Activated naive CD8-positive, alpha-beta T cell (primary cell): Measurements from ENCODE around the gene RAB10.
"Not testable (repeated sequence)": the region's sequence is repeated elsewhere in the genome, so short reads cannot be mapped to it uniquely, and the experiment has no call there.

Source experiments
- H3K27ac Mint-ChIP-seq: one replicate; pipeline ENCODE4 v1.8.0; 2021; ENCODE audit warnings: mixed read lengths
- H3K27me3 Mint-ChIP-seq: one replicate; pipeline ENCODE4 v1.8.0; 2021; ENCODE audit warnings: mixed read lengths
- H3K36me3 Mint-ChIP-seq: one replicate; pipeline ENCODE4 v1.8.0; 2021; ENCODE audit warnings: mixed read lengths
- H3K4me1 Mint-ChIP-seq: one replicate; pipeline ENCODE4 v1.8.0; 2021; ENCODE audit warnings: low read depth, mixed read lengths
- H3K4me3 Mint-ChIP-seq: one replicate; pipeline ENCODE4 v1.8.0; 2021; ENCODE audit warnings: mild to moderate bottlenecking, mixed read lengths
- H3K9me3 Mint-ChIP-seq: one replicate; pipeline ENCODE4 v1.8.0; 2021; ENCODE audit warnings: low read depth, mixed read lengths

Gene RAB10

DNA sequence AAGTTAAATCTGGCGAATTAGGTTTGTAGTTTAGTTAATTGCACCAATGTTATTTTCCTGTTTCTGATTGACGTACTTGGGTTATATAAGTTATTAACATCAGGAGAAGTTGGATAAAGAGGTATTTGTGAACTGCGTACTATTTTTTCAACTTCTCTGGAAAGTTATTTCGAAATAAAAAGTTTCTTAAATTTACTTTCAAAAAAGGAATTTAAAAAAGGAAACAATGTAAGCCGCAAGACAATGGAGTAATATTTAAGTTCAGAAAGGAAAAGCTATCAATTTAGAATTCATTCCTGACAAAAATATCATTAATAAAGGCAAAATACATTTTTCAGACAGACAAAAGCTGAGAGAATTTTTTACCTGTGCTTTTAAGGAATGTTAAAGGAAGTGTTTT lies 47.7 kb downstream of the RAB10 start:
- Mint-ChIP-seq H3K4me3 (no peak overlapping the region), H3K4me1 (peaks cover 33% of the 10 kb centered on the region), H3K36me3 (peaks cover 35% of the 10 kb centered on the region), H3K27me3 (no peaks in the 10 kb centered on the region), H3K27ac (no peak overlapping the region), H3K9me3 (peaks cover 9% of the 10 kb centered on the region)

GRCh38 chr2:26086155-26086637 lies 52.3 kb downstream of the RAB10 start:
- Mint-ChIP-seq H3K36me3 (peaks cover 16% of the 10 kb centered on the region), H3K9me3 (peaks cover 6% of the 10 kb centered on the region), H3K4me1 (peaks cover 41% of the 10 kb centered on the region), H3K27me3 (no peaks in the 10 kb centered on the region), H3K4me3 (no peak overlapping the region), H3K27ac (peak overlapping the region; percentile 81)

DNA sequence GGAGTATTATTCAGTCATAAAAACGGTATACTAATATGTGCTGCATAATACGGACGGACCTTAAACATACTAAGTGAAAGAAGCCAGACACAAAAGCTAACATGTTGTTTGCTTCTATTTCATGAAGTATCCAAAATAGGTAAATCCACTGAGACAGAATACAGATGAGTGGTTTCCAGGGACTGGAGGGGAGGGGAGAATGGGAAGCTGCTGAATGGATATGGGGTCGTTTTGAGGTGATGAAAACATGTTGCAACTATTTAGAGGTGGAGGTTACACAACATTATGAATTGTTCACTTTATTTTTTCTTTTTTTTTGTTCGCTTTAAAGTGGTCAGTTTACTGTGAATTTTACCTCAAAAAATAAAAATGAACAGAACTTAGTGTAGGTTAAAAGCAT lies 52.9 kb downstream of the RAB10 start:
- Mint-ChIP-seq H3K4me3 (peak overlapping the region; percentile 36), H3K9me3 (peaks cover 5% of the 10 kb centered on the region), H3K27ac (peak overlapping the region; percentile 81), H3K36me3 (peaks cover 14% of the 10 kb centered on the region), H3K27me3 (no peaks in the 10 kb centered on the region), H3K4me1 (peaks cover 45% of the 10 kb centered on the region)

- Mint-ChIP-seq H3K27ac (no peak overlapping the region), H3K4me3 (no peak overlapping the region), H3K27me3 (no peaks in the 10 kb centered on the region), H3K4me1 (peaks cover 57% of the 10 kb centered on the region), H3K36me3 (peaks cover 8% of the 10 kb centered on the region), H3K9me3 (peaks cover 5% of the 10 kb centered on the region)
These were observed 54.3 kb downstream of the RAB10 start for GRCh38 chr2:26088038-26088643.

GRCh38 chr2:26088931-26089330 lies 55.0 kb downstream of the RAB10 start:
- not testable (repeated sequence) for H3K27me3 Mint-ChIP-seq, H3K27ac Mint-ChIP-seq, H3K4me3 Mint-ChIP-seq

GRCh38 chr2:26089337-26089736 lies 55.5 kb downstream of the RAB10 start:
- H3K4me3 Mint-ChIP-seq, result no peak overlapping the region
- H3K27me3 Mint-ChIP-seq, result no peaks in the 10 kb centered on the region
- no peak overlapping the region for H3K27ac Mint-ChIP-seq
- H3K9me3 Mint-ChIP-seq, result no peaks in the 10 kb centered on the region
- peaks cover 56% of the 10 kb centered on the region for H3K4me1 Mint-ChIP-seq
- peaks cover 3% of the 10 kb centered on the region for H3K36me3 Mint-ChIP-seq

More at GRCh38 chr2:26088931-26089330, 55.0 kb downstream of the RAB10 start:
- H3K9me3 Mint-ChIP-seq, H3K36me3 Mint-ChIP-seq: not testable (repeated sequence)
- peaks cover 58% of the 10 kb centered on the region for H3K4me1 Mint-ChIP-seq

GRCh38 chr2:26095758-26096157 lies 61.9 kb downstream of the RAB10 start:
- Mint-ChIP-seq H3K27me3 (no peaks in the 10 kb centered on the region), H3K36me3 (peaks cover 5% of the 10 kb centered on the region), H3K27ac (no peak overlapping the region), H3K4me1 (peaks cover 43% of the 10 kb centered on the region), H3K9me3 (no peaks in the 10 kb centered on the region), H3K4me3 (no peak overlapping the region)

GRCh38 chr2:26099933-26100332 lies 66.0 kb downstream of the RAB10 start:
- Mint-ChIP-seq H3K36me3 (peaks cover 26% of the 10 kb centered on the region), H3K4me1 (peaks cover 22% of the 10 kb centered on the region), H3K27ac (no peak overlapping the region), H3K27me3 (no peaks in the 10 kb centered on the region), H3K4me3 (no peak overlapping the region), H3K9me3 (peaks cover 4% of the 10 kb centered on the region)

- peaks cover 22% of the 10 kb centered on the region for H3K4me1 Mint-ChIP-seq
- no peak overlapping the region for H3K27ac Mint-ChIP-seq
- H3K36me3 Mint-ChIP-seq, result peaks cover 28% of the 10 kb centered on the region
- H3K27me3 Mint-ChIP-seq, result no peaks in the 10 kb centered on the region
- peaks cover 4% of the 10 kb centered on the region for H3K9me3 Mint-ChIP-seq
- H3K4me3 Mint-ChIP-seq, result no peak overlapping the region
These were observed 66.5 kb downstream of the RAB10 start for GRCh38 chr2:26100384-26100783.

GRCh38 chr2:26103752-26104151 lies 69.9 kb downstream of the RAB10 start:
- H3K4me3 Mint-ChIP-seq, result no peak overlapping the region
- H3K27me3 Mint-ChIP-seq, result no peaks in the 10 kb centered on the region
- H3K27ac Mint-ChIP-seq, result no peak overlapping the region
- H3K9me3 Mint-ChIP-seq, result peaks cover 4% of the 10 kb centered on the region
- peaks cover 29% of the 10 kb centered on the region for H3K36me3 Mint-ChIP-seq
- H3K4me1 Mint-ChIP-seq, result peaks cover 18% of the 10 kb centered on the region

DNA sequence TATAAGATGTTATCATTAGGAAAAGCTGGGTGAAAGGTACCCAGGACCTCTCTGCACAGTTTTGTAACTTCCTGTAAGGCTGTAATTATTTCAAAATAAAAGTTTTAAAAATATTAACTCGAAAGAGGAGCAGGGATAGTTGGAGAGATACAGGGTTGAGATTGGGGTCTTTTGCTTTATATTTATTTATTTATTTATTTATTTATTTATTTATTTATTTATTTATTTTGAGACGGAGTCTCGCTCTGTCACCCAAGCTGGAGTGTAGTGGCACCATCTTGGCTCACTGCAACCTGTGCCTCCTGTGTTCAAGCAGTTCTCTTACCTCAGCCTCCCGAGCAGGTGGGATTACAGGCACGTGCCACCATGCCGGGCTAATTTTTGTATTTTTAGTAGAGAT lies 74.8 kb downstream of the RAB10 start:
- not testable (repeated sequence) for H3K27me3 Mint-ChIP-seq, H3K27ac Mint-ChIP-seq, H3K9me3 Mint-ChIP-seq, H3K4me3 Mint-ChIP-seq
- peaks cover 18% of the 10 kb centered on the region for H3K36me3 Mint-ChIP-seq
- peaks cover 13% of the 10 kb centered on the region for H3K4me1 Mint-ChIP-seq

DNA sequence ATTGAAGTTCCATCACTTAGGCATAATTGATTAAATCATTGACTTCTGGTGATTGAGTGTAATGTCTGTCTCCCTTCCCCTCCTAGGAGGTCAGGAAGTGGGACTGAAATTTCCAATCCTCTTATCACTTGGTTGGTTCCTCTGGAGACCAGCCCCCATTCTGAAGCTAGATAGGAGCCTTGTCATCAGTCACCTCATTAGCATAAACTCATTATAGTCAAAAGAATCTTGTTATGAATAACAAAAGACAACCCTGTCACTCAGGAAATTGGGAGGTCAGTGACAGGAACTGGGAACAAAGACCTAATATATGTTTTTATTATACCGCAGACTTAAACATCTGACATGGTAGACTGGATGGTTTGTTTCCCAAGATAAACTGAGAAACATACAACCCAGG lies 78.3 kb downstream of the RAB10 start:
- Mint-ChIP-seq H3K9me3 (no peaks in the 10 kb centered on the region), H3K4me1 (peaks cover 12% of the 10 kb centered on the region), H3K27me3 (no peaks in the 10 kb centered on the region), H3K27ac (peak overlapping the region; percentile 17), H3K36me3 (peaks cover 9% of the 10 kb centered on the region), H3K4me3 (no peak overlapping the region)

DNA sequence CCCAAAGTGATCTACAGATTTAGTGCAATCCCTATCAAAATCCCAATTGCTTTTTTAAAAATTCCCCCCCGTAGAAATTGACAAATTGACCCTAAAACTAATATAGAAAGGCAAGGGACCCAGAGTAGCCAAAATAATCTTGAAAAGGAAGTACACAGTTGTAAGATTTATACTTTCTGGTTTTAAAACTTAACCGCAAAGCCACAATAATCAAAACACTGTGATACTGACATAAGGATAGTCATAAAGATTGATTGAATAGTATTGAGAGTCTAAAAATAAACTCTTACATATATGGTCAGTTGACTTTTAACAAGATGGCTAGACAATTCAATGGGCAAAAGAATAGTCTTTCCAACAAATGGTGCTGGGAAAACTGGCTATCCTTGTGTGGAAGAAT lies 80.3 kb downstream of the RAB10 start:
- Mint-ChIP-seq H3K27me3 (no peaks in the 10 kb centered on the region), H3K36me3 (peaks cover 9% of the 10 kb centered on the region), H3K4me1 (peaks cover 14% of the 10 kb centered on the region), H3K9me3 (no peaks in the 10 kb centered on the region), H3K4me3 (no peak overlapping the region), H3K27ac (no peak overlapping the region)

DNA sequence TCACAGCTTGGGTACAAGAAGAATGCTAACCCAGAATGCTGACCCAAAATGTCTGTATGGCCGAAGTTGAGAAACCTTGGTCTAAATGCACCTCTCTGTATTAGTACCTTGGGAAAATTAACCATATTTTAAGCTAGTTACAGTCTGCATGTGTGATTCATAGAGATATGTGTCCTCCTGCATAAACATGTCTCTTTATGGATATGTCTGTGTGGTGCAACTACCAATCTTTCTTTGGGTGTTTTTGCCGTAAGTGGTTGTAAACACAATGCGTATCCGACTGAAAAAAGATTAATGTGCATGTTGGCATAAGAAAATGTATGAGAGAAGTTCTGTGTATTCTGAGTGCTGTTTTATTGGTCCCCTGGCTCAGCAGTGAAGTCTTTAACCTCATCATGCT lies 84.8 kb downstream of the RAB10 start:
- Mint-ChIP-seq H3K4me3 (no peak overlapping the region), H3K9me3 (no peaks in the 10 kb centered on the region), H3K27me3 (no peaks in the 10 kb centered on the region), H3K36me3 (peaks cover 6% of the 10 kb centered on the region), H3K4me1 (peaks cover 17% of the 10 kb centered on the region), H3K27ac (no peak overlapping the region)

DNA sequence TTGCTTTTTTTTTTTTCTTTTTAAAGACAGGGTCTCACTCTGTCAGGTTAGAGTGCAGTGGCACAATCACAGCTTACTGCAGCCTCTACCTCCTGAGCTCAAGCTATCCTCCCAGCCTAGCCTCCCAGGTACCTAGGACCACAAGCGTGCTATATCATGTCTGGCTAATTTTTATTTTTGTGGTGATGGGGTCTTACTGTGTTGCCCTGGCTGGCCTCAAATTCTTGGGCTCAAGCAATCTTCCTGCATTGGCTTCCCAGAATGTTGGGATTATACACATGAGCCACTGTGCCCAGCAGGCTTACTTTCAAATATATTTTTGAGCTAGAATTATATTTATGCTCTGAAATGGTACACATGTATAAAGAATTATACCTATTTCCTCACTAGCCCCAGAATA lies 85.6 kb downstream of the RAB10 start:
- H3K27me3 Mint-ChIP-seq, result no peaks in the 10 kb centered on the region
- peaks cover 14% of the 10 kb centered on the region for H3K4me1 Mint-ChIP-seq
- no peak overlapping the region for H3K4me3 Mint-ChIP-seq
- H3K27ac Mint-ChIP-seq, result no peak overlapping the region
- H3K36me3 Mint-ChIP-seq, result peaks cover 4% of the 10 kb centered on the region
- H3K9me3 Mint-ChIP-seq, result no peaks in the 10 kb centered on the region

GRCh38 chr2:26122630-26123029 lies 88.7 kb downstream of the RAB10 start:
- no peaks in the 10 kb centered on the region for H3K9me3 Mint-ChIP-seq
- H3K4me3 Mint-ChIP-seq, result no peak overlapping the region
- no peaks in the 10 kb centered on the region for H3K27me3 Mint-ChIP-seq
- H3K4me1 Mint-ChIP-seq, result peaks cover 12% of the 10 kb centered on the region
- peak overlapping the region; percentile 41 for H3K27ac Mint-ChIP-seq
- H3K36me3 Mint-ChIP-seq, result no peaks in the 10 kb centered on the region
